ENCODE measurements around the gene TOP1.

The TOP1 gene

DNA sequence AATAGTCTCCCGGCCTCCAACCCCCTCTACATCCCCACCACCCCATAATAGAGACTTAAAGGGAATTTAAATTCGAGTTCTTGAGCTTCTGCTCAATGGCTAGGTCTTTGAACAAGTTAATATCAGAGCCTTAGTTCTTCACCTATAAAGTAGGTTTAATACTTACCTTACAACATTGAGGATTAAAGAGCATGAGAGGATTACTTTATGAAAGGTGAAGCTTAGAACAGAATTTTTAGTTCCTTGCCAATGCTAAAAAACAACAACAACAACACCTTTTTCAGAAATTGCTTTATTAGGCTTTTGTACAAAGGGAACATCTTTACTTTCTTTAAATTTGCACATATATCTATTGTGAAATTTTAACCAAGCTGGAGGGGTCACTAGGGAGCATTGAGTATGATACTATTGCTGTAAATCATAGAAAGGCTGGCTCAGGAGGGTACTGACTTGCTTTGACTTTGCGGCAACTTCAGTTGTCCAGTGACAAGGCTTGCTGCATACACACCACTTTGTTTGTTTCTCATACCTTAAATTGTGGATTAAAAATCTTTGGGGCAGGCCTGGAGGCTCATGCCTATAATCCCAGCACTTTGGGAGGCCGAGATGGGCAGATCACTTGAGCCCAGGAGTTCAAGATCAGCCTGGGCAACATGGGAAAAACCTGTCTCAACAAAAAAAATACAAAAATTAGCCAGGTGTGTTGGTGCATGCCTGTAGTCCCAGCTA is 9.7 kb downstream of the TOP1 start:
- no peak for DNase-seq

DNA sequence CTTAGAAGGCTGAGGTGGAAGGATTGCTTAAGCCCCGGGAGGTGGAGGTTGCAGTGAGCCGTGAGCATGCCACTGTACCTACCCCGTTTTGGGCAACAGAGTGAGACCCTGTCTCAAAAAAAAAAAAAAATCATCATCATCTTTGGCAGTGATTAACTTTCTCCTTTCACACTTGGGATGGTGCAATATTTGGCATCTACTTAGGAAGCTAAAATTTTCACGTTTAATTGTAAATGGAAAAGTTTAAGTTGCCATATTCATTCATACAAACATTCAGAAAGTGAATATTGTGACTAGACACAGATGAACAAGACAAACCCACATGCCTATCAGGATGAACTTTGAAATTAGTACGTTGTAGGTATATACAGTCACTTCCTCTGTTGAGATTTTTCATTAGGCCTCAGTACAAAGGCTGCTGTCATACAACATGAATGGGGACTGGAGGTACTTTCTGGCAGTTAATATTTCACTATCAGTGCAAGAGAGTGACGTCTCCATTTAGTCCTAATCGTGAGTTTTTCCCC is 10.3 kb downstream of the TOP1 start:
- DNase-seq, result no peak

DNA sequence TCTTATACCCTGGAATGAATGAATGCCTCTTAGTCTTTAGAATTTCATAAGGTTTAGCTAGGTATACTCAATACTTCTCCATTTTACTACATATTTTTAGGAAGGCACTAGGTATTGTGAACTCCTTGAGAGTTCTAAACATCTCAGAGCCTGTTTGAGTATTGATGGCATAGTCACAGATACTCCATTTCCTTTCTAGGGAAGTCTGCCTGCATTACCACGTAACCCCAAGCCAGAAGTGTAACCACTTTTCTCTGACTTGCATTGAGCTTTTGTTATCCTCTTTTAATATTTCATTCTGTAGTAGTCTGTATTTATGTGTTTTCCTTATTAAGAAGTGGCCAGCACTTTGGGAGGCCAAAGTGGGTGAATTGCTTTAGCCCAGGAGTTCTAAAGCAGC is 12.2 kb downstream of the TOP1 start:
- DNase-seq, result no peak

DNA sequence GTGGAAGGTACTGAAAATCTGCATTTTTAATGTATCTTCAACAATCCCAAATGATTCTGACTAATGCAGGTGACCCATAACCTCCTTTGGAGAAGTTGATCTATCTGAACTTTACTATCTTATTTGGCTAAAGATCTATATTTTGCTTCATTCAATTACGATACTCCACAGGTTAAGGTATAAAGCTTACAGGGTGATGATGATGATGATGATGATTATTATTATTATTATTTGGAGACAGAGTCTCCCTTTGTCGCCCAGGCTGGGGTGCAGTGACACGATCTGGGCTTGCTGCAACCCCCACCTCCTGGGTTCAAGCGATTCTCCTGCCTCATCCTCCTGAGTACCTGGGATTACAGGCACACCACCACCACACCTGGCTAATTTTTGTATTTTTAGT is 13.1 kb downstream of the TOP1 start:
- no peak for DNase-seq

DNA sequence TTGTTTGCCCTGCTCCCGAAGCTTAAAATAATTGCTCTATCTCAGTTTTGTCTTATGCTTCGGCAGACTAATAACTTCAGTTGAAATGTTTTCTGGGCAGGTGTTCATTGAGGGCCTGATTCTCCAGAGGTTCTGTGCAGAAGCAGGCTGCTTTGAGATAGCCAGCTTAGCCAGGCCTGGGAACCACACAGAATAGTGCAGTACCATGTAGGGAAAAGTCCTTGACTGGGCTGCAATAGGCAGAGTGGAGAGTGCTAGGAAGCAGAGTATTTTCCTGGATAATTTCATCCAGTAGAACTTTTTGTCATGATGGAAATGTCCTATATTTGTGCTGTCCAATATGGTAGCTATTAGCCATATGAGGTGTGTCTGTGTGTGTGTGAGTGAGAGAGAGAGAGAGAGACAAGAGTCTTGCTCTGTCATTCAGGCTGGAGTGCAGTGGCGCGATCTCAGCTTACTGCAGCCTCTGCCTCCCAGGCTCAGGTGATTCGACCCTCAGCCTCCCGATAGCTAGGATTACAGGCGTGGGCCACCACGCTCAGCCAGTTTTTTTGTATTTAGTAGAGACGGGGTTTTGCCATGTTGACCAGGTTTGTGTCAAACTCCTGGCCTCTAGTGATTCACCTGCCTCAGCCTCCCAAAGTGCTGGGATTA is 15.9 kb downstream of the TOP1 start:
- no peak for DNase-seq

DNA sequence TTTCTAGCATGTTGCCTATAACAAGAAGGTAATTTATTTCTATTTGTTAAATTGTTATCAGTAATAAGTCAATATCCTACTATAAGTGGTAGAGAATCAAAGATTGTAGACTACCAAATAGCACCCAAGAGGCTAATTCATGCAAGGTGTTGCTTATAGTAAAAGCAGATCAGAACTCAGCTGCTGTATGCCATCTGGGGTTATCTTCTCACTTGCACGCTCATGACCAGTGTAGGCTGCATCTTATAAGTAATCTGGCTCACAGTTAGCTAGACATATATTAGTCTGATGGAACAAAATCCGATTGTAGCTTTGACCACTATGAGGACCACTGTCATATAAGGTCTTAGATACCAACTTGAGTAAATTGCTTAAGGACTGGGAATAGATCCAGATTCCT is 17.0 kb downstream of the TOP1 start:
- DNase-seq, result peak; percentile 57

DNA sequence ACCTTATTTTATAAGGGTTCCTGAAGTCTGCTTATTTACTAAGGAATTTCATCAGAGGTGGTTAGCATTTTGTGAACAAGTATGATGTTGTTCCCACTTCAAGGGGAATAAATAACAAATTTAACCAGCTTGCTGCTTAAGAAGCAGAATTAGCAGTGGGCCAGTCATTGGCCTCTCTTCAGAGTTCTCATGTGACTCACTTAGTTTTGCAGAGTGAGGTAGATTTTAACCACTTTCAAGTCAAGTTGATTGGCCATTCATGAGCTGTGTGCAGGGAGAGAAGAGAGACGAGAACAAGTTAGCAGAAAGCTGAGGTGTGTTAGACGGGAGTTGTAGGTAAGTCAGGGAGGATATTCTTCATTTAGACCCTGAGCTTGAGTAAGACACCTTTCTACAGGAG is 18.1 kb downstream of the TOP1 start:
- DNase-seq, result no peak

DNA sequence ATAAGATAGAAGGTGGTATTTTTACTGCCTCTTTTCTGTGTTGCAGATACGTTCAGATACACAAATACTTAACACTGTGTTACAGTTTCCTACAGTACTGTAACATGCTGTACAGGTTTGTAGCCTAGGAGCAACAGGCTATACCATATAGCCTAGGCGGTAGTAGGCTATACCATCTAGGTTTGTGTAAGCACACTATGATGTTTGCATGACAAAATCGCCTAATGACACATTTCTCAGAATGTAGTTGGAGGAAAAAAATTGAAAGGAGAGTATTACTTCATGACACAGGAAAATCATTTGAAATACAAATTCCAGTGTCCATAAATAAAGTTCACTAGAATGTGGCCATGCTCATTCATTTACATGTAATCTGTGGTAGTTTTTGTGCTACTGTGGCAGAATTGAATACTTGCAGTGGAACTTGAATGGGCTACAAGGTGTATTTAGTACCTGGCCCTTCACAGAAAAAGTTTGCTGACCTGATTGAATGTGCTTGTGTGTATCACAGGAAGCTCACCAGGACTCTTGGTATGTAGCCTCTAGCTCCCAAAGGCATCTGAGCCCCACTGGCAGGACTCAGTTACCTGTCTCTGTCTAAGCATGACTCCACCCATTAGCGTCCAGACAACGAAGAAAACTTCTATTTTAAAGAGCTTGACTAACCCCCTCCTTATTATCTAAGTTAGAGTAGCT is 18.8 kb downstream of the TOP1 start:
- DNase-seq, result no peak

DNA sequence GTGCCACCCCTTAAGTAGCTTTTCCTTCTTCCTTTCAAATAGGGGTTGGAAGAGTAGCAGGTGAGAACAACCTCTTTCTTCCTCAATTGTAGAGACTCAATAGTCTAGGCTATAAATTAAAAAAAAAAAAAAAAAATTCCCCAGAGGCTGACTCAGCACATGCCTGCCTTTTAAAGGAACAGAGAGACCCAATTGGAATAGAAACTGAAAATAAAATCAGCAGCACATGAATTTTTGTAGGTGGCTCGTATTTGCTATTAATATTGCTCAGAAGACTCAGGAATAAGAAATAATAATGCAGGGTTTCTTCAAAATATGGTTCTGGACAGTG is 19.3 kb downstream of the TOP1 start:
- peak; percentile 58 for DNase-seq

DNA sequence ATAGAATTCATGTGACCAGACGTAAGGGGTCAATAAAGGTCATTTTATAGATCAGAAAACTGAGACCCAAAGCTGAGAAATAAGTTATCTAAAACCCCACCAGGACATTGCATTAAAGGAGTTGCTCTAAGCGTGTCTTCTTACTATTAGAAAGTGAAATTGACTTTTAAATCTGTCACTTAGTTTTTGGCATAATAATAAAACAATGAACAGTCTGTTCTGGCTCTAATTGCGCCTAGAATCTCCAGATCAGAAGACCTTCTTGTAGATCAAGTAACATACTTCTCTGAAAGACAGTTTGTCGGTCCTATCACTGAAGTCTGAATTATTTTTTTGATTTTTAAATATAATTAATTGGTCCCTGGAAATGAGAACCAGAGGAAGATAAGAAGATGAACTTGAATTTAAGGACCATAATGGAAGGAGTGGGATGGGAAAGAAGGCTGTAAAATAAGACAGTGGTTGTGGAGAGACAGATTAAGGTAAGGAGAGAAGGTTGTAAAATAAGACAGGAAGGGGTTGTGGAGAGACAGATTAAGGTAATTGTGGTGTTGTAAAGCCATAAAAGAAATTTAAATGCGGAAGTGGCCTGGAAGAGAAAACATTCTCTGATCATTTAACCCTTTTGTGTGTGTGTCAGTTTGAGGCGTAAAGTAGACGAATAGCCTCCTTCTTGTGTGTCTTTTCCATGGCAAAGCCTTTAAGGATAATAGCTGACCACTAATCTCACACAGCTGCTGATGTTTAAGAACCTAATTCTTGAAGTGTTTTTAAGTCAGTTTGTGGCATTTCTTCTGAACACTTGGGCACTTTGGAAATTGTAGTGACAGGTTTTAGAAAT is 20.1 kb downstream of the TOP1 start:
- DNase-seq, result peak; percentile 67

DNA sequence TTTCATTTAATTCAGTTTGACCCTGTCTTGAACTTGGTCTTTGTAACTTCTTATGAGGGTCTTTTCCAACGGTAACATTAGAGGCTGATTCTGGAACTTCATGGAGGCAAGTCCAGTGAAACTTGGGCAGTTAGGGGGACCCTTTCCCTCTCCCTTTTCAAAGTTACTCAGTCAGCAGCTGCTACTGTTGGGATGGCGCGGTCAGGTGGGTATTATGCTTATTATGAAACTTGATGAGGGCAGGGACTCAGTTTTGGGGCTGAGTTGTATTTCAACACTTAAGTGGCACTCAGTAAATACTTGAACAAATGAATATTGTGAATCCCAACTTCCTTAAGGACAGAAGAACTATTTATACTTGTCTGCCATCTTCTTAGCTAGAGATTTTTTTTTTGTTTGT is 20.8 kb downstream of the TOP1 start:
- DNase-seq, result no peak

DNA sequence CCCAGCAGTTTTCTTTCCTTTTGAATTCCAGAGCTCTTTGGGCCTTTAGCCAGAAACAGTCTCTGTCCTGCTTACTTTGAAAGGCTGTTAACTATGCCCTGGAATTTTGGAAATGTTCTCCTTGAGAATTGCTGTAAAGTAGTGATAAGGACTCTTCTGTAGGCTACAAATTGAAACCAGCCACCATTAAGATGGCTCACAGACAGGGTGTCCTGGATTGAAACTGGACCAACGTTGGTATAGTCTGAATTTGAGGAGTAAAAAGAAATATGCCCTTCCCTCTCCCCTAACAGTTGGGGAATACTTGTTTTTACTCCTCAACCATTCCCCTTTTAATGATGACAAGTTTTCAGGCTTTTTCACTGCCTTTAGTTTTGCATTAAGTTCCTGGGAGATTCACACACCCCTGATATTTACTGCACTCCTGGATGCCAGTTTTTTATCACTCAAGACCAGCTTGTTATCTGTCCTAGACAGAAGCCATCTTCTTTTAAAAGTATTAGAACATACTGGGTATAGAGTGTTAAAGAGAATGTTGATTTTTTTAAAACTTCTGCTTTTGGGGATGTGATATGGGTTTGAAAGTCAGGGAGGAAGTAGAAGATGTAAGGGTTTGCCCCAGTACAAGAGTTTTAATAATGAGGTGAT is 21.9 kb downstream of the TOP1 start:
- peak; percentile 91 for DNase-seq

DNA sequence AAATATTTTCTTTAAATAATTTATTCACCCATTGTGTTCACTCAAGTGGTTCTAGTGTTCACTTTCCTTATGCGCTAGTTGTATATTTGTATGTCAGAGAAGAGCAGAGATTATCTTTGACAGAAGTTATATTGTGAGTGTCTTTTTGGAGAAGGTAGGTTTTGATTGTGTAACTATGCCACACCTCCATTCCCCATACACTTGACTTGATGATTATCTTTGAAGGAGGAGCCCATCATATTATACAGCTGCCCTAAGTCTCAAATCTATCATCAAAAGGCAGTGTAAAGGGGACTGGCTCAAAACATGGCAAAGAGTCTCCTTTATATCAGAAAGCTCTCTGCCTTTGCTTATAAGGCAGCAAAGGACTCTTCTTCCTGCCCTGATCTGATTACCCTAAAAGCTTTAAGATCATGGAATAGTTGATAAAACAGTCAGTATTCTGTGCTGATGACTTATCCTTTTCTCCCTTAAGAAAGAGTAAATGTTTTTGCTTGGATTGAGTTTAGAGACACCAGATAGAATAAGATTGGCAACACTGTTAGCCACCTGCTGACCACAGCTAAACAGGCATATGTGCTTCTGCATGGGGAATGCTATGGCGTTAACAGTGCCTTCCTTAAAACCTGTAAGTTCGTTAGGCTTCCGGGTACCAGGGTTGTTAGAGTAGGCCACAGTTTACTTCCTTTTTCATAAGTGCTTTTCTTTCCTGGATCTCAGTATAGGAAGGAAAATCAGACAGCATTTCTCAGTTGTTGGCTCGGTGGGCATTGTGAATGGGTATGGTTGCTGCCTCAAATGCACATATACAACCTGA is 22.6 kb downstream of the TOP1 start:
- DNase-seq, result peak; percentile 52

DNA sequence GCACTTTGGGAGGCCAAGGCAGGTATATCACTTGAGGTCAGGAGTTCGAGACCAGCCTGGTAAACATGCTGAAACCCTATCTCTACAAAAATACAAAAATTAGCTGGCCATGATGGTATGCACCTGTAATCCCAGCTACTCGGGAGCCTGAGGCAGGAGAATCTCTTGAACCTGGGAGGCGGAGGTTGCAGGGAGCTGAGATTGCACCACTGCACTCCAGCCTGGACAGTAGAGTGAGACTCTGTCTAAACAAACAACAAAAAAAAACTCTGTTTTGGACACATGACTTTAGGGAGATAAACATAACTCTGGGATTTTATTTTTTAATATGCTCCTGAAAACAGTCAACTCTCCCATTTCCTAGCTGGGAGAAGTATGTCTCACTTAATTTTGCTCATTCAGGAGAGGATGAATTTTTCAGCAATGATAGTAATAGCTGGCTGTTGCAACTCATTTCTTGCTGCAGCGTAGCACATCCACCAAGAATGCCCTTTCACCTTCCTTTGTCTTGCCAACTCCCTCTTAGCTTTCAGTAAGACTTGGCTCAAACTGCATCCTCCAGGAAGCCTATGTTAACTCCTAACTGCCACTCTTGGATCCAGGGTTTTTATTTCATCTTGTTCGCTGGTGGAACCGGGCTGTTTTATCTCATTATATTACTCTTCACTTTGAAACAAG is 24.3 kb downstream of the TOP1 start:
- no peak for DNase-seq

DNA sequence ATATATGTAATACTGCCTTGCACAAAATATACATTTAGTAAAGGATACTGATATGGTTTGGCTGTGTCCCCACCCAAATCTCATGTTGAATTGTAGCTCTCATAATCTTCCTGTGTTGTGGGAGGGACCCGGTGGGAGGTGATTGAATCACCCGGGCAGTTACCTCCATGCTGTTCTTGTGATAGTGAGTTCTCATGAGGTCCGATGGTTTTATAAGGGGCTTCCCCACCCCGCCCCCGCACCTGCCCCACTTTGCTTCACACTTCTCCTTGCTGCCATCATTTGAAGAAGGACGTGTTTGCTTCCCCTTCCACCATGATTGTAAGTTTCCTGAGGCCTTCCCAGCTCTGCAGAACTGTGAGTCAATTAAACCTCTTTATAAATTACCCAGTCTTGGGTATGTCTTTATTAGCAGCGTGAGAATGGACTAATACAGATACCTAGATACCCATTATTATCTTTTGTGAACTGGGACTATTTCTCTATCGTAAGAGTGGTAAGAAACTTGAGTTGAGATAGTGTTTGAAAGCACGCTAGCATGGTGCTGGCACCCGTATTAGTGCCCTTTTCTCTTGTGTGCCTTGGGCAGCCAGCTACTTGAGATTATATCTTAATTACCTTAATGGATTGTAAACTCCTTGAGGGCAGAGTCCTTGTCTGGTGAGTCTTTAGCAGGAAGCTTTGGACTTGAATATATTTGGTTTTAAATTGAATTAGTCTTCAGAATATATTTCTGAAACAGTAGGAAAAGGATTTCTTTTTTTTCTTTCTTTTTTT is 25.6 kb downstream of the TOP1 start:
- DNase-seq, result no peak

DNA sequence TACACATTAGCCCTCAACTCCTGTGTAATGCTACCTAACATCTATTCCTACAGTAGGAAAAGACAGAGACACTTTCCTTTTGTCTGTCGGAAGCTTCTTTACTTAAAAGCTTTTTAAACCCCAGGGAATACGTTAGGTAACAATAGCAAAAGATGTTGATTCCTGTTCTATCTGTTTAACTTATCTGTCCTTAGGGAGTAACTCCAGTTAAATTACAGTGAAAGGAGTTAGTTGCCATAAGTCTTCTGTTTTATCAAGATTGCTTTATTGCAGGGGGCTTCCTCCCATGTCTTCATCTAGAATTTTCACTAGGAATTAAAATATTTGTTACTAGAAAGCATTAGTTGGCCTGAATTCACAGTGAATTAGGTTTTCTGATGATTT is 26.2 kb downstream of the TOP1 start:
- no peak for DNase-seq

DNA sequence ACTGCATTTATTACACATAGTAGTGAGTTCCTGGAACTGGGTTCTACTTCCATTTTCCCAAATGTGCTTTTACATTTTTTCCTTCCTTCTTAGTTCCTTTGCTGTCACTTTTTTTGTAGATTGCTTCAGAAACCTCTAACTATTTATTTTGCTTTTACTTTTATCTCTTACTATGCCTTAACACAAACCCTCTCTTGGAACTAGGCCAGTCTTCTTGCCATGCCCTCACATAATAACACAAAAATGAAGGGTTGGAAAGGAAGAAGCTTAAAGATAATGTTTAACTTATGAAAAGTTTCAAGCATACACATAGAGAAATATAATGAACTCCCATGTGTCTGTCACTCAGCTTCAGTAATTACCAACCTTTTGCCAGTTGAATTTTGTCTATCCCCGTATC is 27.1 kb downstream of the TOP1 start:
- DNase-seq, result peak; percentile 88

DNA sequence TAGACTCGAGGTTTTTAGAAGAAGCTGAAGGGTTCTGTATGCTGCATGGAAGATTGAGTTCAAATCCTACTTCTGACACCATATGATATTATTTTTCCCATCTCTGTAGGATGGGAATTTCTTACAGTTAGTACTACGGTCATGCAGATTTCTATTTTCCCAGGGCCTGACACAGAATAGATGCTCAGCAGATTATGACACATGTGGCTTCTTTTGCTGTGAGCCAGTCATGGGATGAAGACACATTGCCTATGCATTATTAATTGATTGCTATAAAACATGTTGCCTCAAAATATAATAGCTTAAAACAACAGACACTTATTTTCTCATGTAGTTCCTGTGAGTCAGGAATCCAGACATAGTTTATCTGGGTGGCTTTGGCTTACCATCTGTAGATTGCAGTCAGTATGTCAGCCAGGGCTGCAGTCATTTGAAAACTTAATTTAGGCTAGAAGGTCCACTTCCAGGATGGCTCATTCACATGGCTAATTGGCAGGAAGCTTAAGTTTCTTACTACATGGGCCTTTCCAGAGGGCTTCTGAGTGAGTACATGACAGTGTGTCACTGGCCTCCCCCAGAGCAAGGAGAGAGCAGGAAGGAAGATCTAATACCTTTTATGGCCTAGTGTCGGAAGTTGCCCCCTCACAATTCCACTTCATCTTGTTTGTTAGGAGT is 29.5 kb downstream of the TOP1 start:
- DNase-seq, result no peak

All from hematopoietic multipotent progenitor cell treated with erythropoietin and hydrocortisone succinate and interleukin-3 and kit ligand, for 6 days (in vitro differentiated cells).